T1000 (cell line): ENCODE results near the gene TRMT61B.

Source experiments
- DNase-seq: peaks from one replicate; lab custom pipeline; 2025; ENCODE audit warnings: mixed read lengths; lab: John Stamatoyannopoulos, UW

The TRMT61B gene

DNA sequence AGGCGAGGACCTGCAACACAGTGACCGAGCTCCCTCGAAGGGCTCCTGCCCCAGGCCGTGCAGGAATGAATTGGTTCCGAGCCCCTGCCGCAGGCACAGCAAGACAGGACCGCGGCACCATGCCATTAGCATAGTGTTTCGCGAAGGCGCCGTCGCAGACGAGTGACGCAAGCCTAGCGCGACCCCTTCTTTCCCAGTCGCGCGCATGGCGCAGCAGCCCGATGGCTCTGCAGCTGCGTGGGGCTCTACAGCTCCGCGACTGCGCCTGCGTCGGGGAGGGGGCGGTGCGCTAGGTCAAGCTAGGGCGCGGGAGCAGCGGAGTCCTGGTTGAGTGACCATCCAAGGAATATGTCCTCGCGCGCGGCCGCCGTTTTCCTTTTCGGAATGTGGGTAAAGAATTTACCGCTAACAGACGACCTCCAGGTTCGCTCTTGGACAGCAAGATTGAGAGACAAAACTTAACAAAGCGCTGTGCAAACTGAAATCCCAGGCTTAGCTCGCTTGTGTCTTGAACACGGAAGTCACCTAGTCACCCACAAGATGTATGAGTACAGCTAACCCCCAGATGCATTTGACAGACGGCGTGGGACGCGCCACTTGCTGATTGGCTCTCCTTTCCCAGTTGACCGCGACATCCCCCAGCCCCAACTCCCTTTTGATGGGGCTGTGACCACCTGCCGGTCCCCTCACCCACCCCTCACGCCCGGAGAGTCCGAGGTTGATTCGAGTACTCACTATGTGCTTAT, at the start of gene TRMT61B:
TRMT61B (minus strand) TSS at position 164 of the 746 bp plus-strand sequence; CDS start at position 132, 32 bp downstream.
- peak; percentile 89 for DNase-seq

DNA sequence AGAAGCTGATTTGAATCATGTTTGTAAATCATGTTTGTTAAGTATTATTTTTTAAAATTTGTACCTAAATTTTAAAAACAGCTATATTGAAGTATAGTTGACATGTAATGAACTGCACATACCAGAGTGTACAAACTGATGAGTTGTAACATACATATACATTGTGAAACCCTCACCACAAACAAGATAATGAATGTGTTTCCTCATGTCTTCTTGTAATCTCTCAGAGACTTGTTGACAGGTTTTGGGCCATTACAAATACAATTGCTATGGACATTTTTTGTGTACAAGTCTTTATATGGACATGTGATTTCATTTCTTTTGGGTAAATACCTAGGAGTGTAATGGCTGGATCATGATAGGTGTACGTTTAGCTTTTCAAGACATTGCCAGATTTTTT, 45.8 kb upstream of the TRMT61B start:
- no peak for DNase-seq

DNA sequence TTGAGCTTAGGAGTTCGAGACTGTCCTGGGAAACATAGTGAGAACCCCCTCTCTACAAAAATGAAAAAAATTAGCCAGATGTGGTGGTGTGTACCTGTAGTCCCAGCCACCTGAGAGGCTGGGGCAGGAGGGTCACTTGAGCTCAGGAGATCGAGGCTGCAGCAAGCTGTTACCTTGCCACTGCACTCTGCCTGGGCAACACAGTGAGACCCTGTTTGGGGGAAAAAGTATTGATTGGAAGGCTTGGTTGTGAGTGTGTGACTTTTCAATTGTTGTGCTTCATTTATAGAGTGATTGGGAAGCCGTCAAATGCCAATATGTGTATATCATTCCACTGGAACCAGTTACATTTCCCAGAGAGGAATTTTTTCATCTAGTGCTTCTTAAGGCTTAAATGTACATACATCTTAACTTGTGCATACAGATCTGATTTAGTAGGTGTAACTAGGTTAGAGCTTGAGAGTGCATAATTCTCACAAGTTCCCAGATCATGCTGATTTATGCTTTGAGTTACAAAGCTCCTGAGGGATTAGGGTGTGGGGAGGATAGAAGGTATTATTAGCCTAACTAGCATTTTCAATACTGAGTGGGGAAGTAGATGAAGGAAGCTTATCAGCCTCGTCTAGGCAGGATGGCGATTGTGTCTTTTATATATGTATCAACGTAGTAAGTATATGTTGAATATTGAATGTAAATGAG, 39.7 kb upstream of the TRMT61B start:
- DNase-seq, result no peak

DNA sequence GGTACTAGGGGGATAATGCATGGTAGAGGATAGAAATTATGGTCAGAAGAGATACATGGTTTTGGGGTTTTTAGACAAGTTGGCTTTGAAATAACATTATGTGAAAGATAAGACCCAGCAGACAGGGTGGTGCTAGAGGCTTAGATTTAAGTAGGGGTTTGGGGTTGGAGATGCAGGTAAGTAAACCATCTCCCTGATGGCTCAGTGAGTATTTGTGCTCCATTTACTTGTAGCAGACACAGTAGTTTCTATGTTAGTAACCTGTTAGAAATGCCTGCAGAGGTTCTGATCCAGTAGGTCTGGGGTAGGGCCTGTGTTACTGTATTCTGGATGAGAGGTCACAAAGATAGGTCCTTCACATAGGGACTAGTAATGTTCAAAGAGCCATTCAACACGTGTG, 38.1 kb upstream of the TRMT61B start:
- DNase-seq, result no peak

DNA sequence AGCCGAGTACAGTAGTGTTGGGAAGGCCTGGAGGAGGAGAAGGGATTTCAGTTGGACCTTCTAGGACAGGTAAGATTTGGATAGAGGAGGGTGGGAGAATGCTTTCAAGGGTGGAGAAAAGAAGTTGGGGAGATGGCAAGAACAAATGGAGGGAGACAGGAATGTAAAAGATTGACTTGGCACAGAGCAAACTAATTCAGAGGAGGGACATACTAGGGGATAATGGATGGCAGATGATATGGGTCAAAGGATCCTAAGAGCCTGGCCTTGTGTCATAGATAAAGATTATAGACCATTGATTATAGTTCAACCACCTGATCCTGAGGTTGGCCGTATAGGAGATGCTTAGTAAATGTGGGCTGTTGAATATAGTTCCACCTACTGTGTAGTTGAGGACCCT, 36.7 kb upstream of the TRMT61B start:
- DNase-seq, result no peak

DNA sequence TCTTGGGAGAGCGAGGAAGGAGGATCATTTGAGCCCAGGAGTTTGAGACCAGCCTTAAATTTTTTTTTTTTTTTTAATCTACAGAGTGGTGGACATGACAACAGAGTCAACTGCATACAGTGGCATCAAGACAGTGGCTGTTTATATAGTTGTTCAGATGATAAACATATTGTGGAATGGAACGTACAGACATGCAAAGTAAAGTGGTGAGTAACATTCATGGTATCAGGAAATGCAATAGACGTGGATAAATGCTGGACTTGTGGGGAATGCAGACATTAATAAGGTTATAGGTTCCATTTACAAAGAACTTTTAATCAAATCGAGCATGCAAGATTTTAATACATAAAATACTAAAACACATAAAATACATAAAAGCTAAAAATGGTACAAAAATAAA, 36.3 kb upstream of the TRMT61B start:
- no peak for DNase-seq

DNA sequence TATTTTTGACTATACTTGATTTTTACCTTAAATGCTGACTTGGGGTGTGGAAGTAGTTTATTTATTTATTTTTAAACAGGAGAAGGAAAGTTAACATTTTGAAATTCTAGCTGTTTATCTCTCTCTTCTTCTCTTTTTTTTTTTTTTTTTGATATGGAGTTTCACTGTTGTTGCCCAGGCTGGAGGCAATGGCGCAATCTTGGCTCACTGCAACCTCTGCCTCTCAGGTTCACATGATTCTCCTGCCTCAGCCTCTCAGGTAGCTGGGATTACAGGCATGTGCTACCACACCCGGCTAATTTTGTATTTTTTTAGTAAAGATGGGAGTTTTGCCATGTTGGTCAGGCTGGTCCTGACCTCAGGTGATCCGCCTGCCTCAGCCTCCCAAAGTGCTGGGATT, 35.4 kb upstream of the TRMT61B start:
- no peak for DNase-seq

DNA sequence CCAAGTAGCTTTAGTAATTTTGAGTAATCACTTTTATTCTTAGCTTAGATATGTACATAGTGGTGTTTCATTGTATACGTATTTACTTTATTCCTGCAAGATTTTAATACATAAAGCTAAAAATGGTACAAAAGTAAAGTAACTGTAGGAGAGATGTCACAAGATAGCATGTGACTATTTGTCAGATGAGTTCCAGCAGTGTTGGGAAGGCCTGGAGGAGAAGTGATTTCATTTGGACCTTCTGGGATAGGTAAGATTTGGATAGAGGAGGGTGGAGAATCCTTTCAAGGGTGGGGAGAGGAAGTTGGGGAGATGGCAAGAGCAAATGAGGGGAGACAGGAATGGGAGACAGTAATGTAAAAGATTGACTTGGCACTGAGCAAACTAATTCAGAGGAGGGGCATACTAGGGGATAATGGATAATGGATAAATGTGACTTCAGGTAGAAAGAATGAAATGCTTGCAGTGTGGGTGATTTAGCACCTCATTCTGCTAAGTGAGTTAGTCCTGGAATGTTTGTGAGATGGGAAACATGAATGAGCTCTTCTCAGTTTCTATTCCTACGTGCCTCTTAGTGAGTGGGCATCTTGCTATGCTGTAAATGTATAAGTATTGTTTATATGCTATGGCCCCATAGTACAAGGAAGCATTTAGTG, 34.8 kb upstream of the TRMT61B start:
- no peak for DNase-seq

DNA sequence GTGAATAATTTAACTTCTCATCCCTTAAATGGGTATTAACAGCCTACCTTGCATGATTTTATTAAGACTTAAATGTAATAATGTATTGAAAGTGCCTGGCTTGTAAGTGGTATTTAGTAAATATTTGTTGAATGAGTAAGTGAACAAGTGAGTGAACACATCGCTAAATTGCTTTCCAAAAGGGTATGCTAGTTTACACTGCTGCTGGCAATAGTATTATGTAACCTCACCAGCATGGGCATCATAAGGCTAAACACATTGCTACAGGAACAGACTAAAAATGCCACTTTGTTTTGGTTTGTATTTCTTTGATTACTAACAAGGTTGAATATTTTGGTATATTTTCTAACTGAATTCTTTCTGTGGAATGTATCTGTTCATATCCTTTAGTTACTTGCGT, 34.2 kb upstream of the TRMT61B start:
- no peak for DNase-seq

DNA sequence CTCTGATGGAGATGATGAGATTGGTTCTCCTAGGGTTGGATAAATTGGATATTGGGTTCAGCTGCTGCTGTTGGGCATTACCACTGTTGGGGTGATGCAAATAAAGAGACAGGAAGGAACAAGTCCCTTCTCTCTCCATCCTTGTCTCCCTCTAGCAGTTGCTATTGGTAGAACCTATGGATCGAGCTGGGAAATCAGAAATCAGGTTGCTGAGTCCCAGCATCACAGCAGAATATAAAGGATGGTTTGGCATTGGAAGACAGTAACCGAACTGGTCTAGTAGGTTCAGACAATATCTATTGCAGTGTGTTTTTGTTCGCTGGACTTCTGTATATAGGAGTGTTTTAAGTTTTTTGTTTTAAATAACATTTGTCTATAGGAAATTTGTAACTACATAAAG, 32.5 kb upstream of the TRMT61B start:
- DNase-seq, result no peak

DNA sequence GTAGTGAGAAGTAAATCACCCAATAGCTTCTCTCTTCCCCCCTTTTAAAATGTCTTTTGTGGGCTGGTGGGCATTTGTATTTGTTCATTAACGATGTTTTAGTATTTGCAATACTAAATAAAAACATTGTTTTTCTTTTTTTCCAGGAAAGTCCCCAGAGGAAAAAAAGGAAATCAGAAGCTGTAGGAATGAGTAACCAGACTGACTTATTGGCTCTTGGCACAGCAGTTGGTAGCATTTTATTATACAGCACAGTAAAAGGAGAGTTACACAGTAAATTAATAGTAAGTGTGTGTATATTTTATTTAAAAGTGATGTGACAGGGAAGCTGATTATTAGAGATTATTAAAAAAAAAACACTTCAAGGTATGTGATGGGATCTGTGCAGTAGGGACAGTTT, 31.7 kb upstream of the TRMT61B start:
- DNase-seq, result no peak

DNA sequence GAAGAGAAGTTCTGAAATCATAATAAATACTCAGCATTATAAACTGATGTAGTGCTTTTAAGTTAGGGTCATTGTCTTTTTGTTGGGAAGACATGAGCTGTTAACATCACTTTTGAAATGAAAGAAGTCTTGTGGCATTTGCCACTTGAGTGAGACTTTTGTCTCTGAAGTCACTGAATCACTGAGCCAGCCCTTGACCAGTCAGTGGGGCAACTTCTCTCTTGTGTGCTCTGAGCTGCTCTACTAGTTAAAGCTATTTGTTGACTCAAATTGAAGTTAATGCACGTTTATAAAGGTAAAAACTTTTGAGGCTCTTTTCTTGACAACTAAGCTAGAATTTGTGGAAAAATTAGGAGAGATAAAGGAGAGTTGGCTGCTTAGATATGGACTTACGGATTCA, 31.1 kb upstream of the TRMT61B start:
- DNase-seq, result no peak

DNA sequence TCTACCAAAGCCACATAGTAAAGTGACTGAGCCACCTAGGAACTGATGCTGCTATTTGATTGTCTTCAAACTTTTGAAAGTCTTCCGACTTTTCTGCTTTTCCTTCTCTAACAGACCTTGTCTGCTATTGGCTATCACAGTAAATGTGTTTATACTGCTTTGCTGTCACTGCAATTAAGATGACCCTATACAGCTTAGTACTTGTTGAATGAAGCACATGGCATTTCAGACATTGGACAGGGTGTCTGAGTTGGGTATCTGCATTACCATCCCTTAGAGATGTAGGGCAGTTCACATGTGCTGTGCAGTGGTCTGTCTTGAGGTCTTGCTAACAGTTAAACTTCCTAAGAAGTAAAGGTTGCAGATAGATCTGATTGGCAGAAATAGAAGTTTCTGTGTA, 27.9 kb upstream of the TRMT61B start:
- no peak for DNase-seq

DNA sequence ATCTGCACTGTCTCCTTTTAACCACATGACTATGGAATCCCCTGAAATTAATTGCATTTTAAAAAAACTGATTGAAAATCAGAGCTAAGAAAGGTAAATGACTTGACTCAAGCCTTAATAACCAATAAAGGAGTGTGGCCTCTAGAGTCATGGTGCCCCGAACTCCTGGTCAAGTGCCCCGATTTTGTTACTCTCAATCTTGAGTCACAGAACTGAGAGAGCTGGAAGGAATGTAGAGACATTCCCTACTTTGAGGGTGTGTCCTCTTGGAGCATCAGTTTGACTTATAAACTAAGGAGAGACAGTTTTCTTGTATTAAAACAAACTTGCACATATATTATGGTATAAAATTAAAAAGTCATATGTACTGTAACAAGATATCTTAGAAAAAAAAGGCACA, 26.8 kb upstream of the TRMT61B start:
- DNase-seq, result no peak

DNA sequence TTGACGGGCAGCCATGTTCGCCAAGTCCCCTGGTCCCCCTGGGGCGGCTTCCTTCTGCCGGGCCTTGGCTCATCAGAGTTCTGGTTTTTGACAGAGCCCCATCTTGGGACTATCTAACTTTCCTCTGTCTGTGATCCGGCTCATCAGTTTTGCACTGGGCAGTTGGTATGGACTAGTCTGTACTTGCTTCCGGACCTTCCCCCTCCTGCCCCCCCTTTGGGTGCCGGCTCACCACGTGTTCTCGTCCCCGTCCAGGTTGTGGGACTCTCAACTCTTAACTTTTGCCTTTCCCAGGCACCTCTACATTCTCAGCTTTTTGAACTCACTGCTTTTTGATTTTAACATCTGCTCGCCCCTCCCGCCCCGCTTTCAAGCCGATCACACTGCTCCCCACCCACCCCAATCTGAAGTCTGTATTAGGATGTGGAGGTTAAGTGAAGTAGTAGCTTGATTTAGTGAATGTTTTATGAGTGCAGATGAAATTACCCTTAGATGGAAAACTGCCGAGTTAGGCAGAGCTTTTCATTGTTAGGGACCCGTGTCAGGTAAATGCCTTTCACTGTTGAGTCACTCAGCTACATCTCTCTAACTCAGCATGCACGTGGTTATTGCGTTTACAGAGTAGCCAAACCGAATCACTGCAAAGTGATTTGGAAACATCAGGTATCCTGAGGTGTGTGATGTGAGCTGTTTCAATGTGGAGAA, 25.2 kb upstream of the TRMT61B start:
- no peak for DNase-seq

DNA sequence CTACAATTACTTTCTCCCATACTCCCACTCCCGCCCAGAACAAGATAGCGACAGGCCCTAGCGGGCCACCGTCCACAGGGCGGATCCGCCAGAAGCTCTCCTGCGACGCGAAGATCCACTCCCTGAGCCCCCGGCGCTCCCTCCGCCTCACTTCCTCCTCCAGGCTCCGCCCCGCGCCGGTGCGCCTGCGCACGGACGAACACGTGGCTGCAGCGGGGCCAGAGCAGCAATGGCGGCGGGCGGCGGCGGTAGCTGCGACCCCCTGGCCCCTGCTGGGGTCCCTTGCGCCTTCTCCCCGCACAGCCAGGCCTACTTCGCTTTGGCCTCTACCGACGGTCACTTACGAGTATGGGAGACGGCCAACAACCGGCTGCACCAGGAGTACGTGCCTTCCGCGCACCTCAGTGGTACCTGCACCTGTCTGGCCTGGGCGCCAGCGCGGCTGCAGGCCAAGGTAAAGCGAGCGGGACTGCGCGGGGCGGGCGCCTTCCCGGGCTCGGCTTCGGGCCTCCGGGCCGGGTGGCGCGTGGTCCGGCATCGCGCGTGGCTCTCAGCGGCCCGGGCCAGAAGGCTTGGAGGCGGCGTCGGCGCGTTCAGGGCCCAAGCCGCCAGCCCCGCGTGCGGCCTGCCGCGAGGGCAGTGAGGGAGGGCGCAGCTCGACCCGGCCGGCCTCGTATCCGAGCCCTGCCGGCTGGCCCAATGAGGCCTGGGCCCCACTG, 24.5 kb upstream of the TRMT61B start, which contains the start of gene WDR43:
WDR43 (plus strand) TSS at position 198 of the 719 bp plus-strand sequence; CDS start at position 230, 32 bp downstream.
- DNase-seq, result peak; percentile 96

DNA sequence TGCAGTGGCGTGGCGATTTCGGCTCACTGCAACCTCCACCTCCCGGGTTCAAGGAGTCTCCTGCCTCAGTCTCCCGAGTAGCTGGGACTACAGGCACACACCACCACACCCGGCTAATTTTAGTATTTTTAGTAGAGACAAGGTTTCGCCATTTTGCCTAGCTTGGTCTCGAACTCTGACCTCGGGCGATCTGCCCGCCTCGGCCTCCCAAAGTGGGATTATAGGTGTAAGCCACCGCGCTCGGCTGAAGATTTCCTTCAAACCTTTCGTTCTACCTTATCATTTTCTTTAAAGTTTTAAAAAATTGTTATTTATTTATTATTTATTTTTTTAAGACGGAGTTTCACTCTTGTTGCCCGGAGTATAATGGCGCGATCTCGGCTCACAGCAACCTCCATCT, 23.4 kb upstream of the TRMT61B start:
- DNase-seq, result no peak

DNA sequence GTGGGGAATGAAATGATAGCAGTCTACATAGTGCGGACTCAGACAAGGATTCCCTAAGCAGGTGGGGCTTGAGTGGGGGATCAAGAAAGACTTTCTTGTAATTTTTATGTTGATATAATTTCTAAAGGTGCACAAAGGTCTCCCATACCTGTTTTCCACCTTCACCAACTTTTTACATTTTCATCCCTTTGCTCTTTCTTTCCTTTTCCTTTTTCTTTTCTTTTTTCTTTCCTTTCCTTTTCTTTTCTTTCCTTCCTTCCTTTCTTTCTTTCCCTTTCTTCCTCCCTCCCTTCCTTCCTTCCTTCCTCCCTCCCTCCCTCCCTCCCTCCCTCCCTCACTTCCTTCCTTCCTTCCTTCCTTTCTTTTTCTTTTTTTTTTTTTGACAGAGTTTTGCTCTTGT, 10.1 kb upstream of the TRMT61B start:
- no peak for DNase-seq

DNA sequence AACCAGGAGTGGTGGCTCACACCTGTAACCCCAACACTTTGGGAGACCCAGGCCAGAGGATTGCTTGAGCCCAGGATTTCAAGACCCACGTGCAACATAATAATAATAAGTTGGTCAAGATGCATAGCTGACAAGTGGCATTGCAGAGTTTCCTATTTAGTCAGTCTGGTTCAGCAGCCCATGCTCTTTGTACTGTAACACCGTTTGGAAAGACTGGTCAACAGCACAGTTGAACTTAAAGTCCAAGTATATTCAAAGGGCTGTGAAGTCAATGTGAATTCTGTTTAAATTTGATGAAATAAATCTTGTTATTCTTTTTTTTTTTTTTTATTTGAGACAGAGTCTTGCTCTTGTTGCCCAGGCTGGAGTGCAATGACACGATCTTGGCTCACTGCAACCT, 1.5 kb upstream of the TRMT61B start:
- no peak for DNase-seq

DNA sequence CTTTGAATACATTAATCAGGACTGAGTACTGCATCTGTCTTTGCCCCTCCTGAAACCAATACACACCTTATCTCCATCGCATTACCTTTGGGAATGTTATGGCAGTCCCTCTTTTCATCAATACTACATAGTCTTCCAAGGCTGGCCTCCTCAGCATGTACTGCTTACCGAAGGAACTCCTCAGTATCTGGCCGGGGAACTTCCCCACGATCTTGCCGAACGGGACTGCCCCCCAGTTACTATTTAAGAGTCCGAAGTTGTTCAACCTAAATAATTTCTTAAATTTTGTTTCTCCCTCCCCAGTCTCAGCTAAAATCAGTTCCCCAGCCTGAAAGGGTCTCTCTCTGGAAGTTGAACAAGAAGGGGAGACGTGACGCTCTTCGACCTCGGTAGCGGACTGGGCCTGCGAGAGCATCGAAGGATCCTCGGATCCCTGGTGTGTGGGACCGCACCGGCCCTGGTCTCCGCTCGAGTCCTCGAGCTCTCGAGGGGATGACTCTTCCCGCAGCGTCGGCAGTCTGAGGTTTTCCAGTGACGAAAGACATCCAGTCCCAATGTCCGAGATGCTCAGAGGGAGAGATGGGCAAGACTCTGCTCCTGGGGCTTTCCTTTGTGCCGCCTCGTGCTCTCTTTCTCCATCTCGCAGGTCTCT, 489 bp downstream of the TRMT61B start:
- DNase-seq, result no peak

DNA sequence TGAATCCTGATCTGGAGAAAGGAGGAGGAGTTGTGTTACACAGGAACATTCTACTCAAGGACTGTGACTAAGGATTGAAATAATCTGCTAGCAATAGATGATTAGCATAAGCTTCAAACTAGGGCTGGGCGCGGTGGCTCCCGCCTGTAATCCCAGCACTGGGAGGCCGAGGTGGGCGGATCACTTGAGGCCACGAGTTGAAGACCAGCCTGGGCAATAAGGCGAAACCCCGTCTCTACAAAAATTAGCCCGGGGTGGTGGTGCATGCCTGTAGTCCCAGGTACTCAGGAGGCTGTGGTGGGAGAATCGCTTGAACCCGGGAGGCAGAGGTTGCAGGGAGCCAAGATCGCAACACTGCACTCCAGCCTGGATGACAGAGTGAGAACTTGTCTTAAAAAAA, 1.5 kb downstream of the TRMT61B start:
- no peak for DNase-seq
